K562 (cell line): ENCODE data around the gene EPN3. TPM values are rescaled to one million over a fixed set of nuclear protein-coding genes. Genes with fewer than 3 reads are reported as not detected.

Source experiments
- ATAC-seq: fragments of 200-7000 bp; cut with Tn5 transposase; 3 replicates; pipeline ENCODE4 v1.9.1; 2020; ENCODE audit warnings: moderate library complexity
- BruUV-seq: library from RNA; stranded (reverse); fragments of 400-500 nt; replicated peaks from 2 replicates; lab custom pipeline; 2021; lab: Mats Ljungman, UMichigan
- CTCF ChIA-PET: fragments of 300-600 bp; formaldehyde crosslinking; extraction: SDS; loops from one replicate; lab custom pipeline; 2021; ENCODE audit warnings: low intra/inter-chr PET ratio; lab: Yijun Ruan, JAX
- POLR2A ChIA-PET: fragments of 300-600, 350-650 bp; sonication (Branson Sonifier 250); formaldehyde crosslinking; extraction: SDS; loops from one replicate; lab custom pipeline; 2021; ENCODE audit warnings: antibody characterized with exemption, inconsistent platforms; lab: Yijun Ruan, JAX
- DNase-seq, 4 experiments: peaks; one replicate each; pipeline versions ENCODE4 v3.0.0 to v3.0.0-alpha.2; 2011 to 2018; ENCODE audit warnings: low spot score in 3 of 4, mixed read lengths in 3 of 4; ENCODE audit errors: extremely low read depth in 1 of 4
- FAIRE-seq: peaks from 2 replicates; lab custom pipeline; 2011; peaks lifted over from hg19 to GRCh38; lab: Jason Lieb, UNC
- H2AFZ ChIP-seq: 2 replicates; pipeline ENCODE4 v1.6.0; 2011; ENCODE audit warnings: low read depth, low read length, control low read depth, inconsistent platforms
- H3K27ac ChIP-seq: fragments of 200-600 bp; 3 replicates; pipeline ENCODE4 v1.8.0; 2011; ENCODE audit warnings: low read depth, mild to moderate bottlenecking, control low read depth, inconsistent platforms, low read length, moderate library complexity, mixed read lengths; ENCODE audit errors: extremely low read depth
- H3K27me3 ChIP-seq, 2 experiments: fragments of 300-600 bp in 1 of 2; 2 replicates in 1 of 2; 3 replicates in 1 of 2; pipeline versions ENCODE4 v1.6.0 to v1.8.0; 2011; ENCODE audit warnings: inconsistent platforms in 2 of 2, low read length in 2 of 2, mild to moderate bottlenecking in 1 of 2, mixed read lengths in 1 of 2, moderate library complexity in 1 of 2; ENCODE audit not compliant: control insufficient read depth in 2 of 2, insufficient read depth in 2 of 2
- H3K36me3 ChIP-seq: fragments of 300-600 bp; 3 replicates; pipeline ENCODE4 v1.8.0; 2011; ENCODE audit warnings: mild to moderate bottlenecking, low read length, inconsistent platforms; ENCODE audit not compliant: control insufficient read depth, insufficient read depth
- H3K4me1 ChIP-seq, 2 experiments: fragments of 200-600 bp in 1 of 2; replicated peaks in 1 of 2; 2 replicates in 1 of 2; 3 replicates in 1 of 2; pipeline versions ENCODE4 v1.5.1 to v1.8.0; 2011; ENCODE audit warnings: inconsistent platforms in 2 of 2, low read length in 2 of 2, mild to moderate bottlenecking in 1 of 2, mixed read lengths in 1 of 2, moderate library complexity in 1 of 2; ENCODE audit not compliant: control insufficient read depth in 2 of 2, insufficient read depth in 2 of 2
- H3K4me2 ChIP-seq: 2 replicates; pipeline ENCODE4 v1.6.1; 2011; ENCODE audit warnings: low read length, control low read depth, inconsistent platforms, mixed read lengths; ENCODE audit not compliant: insufficient read depth
- H3K4me3 ChIP-seq: fragments of 200-600 bp; sonication (generic), shearing (Covaris generic); 2 replicates; pipeline ENCODE4 v1.5.1; 2016; ENCODE audit warnings: control low read depth, inconsistent platforms
- H3K79me2 ChIP-seq: fragments of 200-600 bp; 3 replicates; pipeline ENCODE4 v1.8.0; 2011; ENCODE audit warnings: low read length, inconsistent platforms; ENCODE audit not compliant: control insufficient read depth, insufficient read depth
- H3K9ac ChIP-seq, 2 experiments: 2 replicates each; pipeline versions ENCODE4 v1.6.0 to v1.6.1; 2011; ENCODE audit warnings: low read depth in 2 of 2, low read length in 2 of 2, control low read depth in 1 of 2, inconsistent platforms in 1 of 2, mild to moderate bottlenecking in 1 of 2, mixed read lengths in 1 of 2; ENCODE audit not compliant: insufficient read depth in 1 of 2
- H3K9me1 ChIP-seq: one replicate; pipeline ENCODE4 v1.6.0; 2011; ENCODE audit warnings: inconsistent platforms, mild to moderate bottlenecking, low read length, moderate library complexity; ENCODE audit not compliant: control insufficient read depth, insufficient read depth
- H3K9me3 ChIP-seq: replicated peaks from 2 replicates; pipeline ENCODE4 v1.5.1; 2011; ENCODE audit warnings: low read depth, low read length, inconsistent platforms; ENCODE audit not compliant: control insufficient read depth, insufficient read depth
- H4K20me1 ChIP-seq: replicated peaks from 2 replicates; pipeline ENCODE4 v1.6.1; 2011; ENCODE audit warnings: low read length, inconsistent platforms, mixed read lengths; ENCODE audit not compliant: control insufficient read depth, insufficient read depth
- ARID2 ChIP-seq: fragments of 450-650 bp; IDR thresholded peaks from 2 replicates; pipeline ENCODE4 v1.6.1; 2017; ENCODE audit warnings: antibody characterized with exemption, mild to moderate bottlenecking
- ATF2 ChIP-seq: sonication (generic); formaldehyde crosslinking; IDR thresholded peaks from 2 replicates; pipeline ENCODE4 v1.8.1; 2022; ENCODE audit warnings: missing genetic modification reagents
- BRF1 ChIP-seq: IDR thresholded peaks from 3 replicates; pipeline ENCODE4 v1.6.1; 2011; ENCODE audit warnings: borderline replicate concordance, mild to moderate bottlenecking; ENCODE audit not compliant: insufficient read length; ENCODE audit errors: extremely low read depth
- CGGBP1 ChIP-seq: fragments of 250-450 bp; sonication (Bioruptor Pico); IDR thresholded peaks from 2 replicates; pipeline ENCODE4 v1.9.0; 2021; ENCODE audit warnings: mild to moderate bottlenecking
- CHD1 ChIP-seq: fragments of 200-600 bp; sonication (generic); IDR thresholded peaks from one replicate; pipeline ENCODE4 v1.6.1; 2012; ENCODE audit warnings: mild to moderate bottlenecking, moderate library complexity, low read length, inconsistent platforms
- ETS2 ChIP-seq: IDR thresholded peaks from 2 replicates; pipeline ENCODE4 v1.6.1; 2016; ENCODE audit warnings: borderline replicate concordance, missing genetic modification characterization, mild to moderate bottlenecking, moderate library complexity, missing compliant biosample characterization; ENCODE audit not compliant: poor library complexity, severe bottlenecking
- HNRNPUL1 ChIP-seq: fragments of 200-400 bp; formaldehyde crosslinking; IDR thresholded peaks from 2 replicates; pipeline ENCODE4 v1.6.1; 2017; ENCODE audit warnings: low read length
- KLF1 ChIP-seq: fragments of 450-650 bp; IDR thresholded peaks from 2 replicates; pipeline ENCODE4 v1.6.1; 2016; ENCODE audit warnings: missing genetic modification characterization, missing compliant biosample characterization
- ZBTB17 ChIP-seq: fragments of 450-650 bp; formaldehyde crosslinking; IDR thresholded peaks from 2 replicates; pipeline ENCODE4 v1.4.0; 2020; ENCODE audit warnings: mild to moderate bottlenecking
- ZNF512 ChIP-seq: IDR thresholded peaks from 2 replicates; pipeline ENCODE4 v1.6.1; 2016; ENCODE audit warnings: missing genetic modification characterization, missing compliant biosample characterization
- ZNF764 ChIP-seq: fragments of 250-450 bp; sonication (Bioruptor Pico); IDR thresholded peaks from 2 replicates; pipeline ENCODE4 v1.4.0; 2020; ENCODE audit warnings: low read depth, mild to moderate bottlenecking, moderate library complexity
- whole genome bisulfite sequencing: fragments of 100-300 bp; shearing (Covaris generic); methylation state at CpG from one replicate; pipeline ENCODE4 v1.1.6; 2016; ENCODE audit warnings: low coverage, mixed read lengths; ENCODE audit not compliant: insufficient coverage; ENCODE audit errors: missing lambda C conversion rate; 5-methylcytosine and 5-hydroxymethylcytosine counted together
- in situ Hi-C: fragments of 300-500 bp; cut with MboI; formaldehyde crosslinking; loops from 4 replicates; pipeline ENCODE4 v1.15.0; 2018; ENCODE audit warnings: inconsistent platforms, mixed read lengths
- intact Hi-C: fragments of 100-400 bp; cut with micrococcal nuclease; formaldehyde crosslinking; loops from 2 replicates; pipeline ENCODE4 v1.14.2; 2022
- polyA plus RNA-seq, 8 experiments: library from polyadenylated mRNA; depleted of rRNA in 4 of 8; stranded (reverse) in 5 of 8; unstranded in 3 of 8; fragments of >200 nt; fragmentation: Nextera tagmentation in 2 of 8; fragmentation: Illumina TruSeq in 1 of 8; extraction: Ambion mirVana in 2 of 8; extraction: Trizol in 1 of 8; gene quantifications; 2 replicates each; pipeline versions ENCODE4 v1.2.1 to v1.2.3, GENCODE V29; 2011 to 2014; ENCODE audit warnings: inconsistent platforms in 1 of 8, missing spikeins in 1 of 8
- total RNA-seq, 7 experiments: library from RNA; depleted of rRNA in 6 of 7; stranded (reverse); fragments of >200 nt in 6 of 7; fragmentation: Illumina TruSeq in 2 of 7; extraction: Trizol in 2 of 7; gene quantifications; 2 replicates each; pipeline versions ENCODE4 v1.2.1 to v1.2.3, GENCODE V29; 2011 to 2021; ENCODE audit warnings: low replicate concordance in 1 of 7
- TF ChIP-seq, protein P1 (sequence below): fragments of 450-650 bp; formaldehyde crosslinking; IDR thresholded peaks from 2 replicates; pipeline ENCODE4 v1.4.0; 2020; ENCODE audit warnings: mild to moderate bottlenecking, mixed read lengths

The EPN3 gene
- total and polyA plus RNA-seq, 9 of the 15 experiments (the other 6 are each of a cell fraction or from before 2014, with no cell fraction given) = 0.16 TPM; not detected in 8

GRCh38 chr17:50585891-50586290 lies 53.4 kb downstream of the EPN3 start:
- WGBS = 5% methylated on average over 7 of the region's 8 CpGs
- Histone ChIP-seq H3K4me1 (peaks cover 0 to 4% of the 10 kb centered on the region in 2 experiments; a peak in 2 of 5 replicates), H3K4me2 (no peak overlapping the region), H3K36me3 (no peaks in the 10 kb centered on the region), H3K9me1 (no peaks in the 10 kb centered on the region), H3K4me3 (no peak overlapping the region), H3K79me2 (no peaks in the 10 kb centered on the region), H3K9ac (peak overlapping the region in 1 of 2 experiments; percentile 35; a peak in 1 of 4 replicates), H4K20me1 (peaks cover 4% of the 10 kb centered on the region), H3K27me3 (peaks cover 40 to 87% of the 10 kb centered on the region in 2 experiments; a peak in 4 of 5 replicates), H3K27ac (no peak overlapping the region), H2AFZ (no peak overlapping the region), H3K9me3 (no peaks in the 10 kb centered on the region)
- BruUV-seq = no TSS peak
- ATAC-seq (no peak), FAIRE-seq (no peak), DNase-seq (no peak)
- no peak for TF ChIP-seq ZBTB17
- TF ChIP-seq, protein P1, sequence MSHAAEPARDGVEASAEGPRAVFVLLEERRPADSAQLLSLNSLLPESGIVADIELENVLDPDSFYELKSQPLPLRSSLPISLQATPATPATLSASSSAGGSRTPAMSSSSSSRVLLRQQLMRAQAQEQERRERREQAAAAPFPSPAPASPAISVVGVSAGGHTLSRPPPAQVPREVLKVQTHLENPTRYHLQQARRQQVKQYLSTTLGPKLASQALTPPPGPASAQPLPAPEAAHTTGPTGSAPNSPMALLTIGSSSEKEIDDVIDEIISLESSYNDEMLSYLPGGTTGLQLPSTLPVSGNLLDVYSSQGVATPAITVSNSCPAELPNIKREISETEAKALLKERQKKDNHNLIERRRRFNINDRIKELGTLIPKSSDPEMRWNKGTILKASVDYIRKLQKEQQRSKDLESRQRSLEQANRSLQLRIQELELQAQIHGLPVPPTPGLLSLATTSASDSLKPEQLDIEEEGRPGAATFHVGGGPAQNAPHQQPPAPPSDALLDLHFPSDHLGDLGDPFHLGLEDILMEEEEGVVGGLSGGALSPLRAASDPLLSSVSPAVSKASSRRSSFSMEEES (CRISPR knock-in tag) = no peak
- no peak for TF ChIP-seq BRF1
- no peak for TF ChIP-seq HNRNPUL1
- no peak for TF ChIP-seq ATF2 (CRISPR knock-in tag)
- TF ChIP-seq ETS2 (tag) = no peak
- no peak for TF ChIP-seq KLF1
- TF ChIP-seq ZNF512 (tag) = no peak
- TF ChIP-seq CHD1 = no peak
- TF ChIP-seq ARID2 = no peak
- no peak for TF ChIP-seq ZNF764 (CRISPR knock-in tag)
- TF ChIP-seq CGGBP1 (CRISPR knock-in tag) = no peak
- in situ Hi-C loops = no loop called here
- POLR2A ChIA-PET = no interaction called here
- CTCF ChIA-PET = no interaction called here
- intact Hi-C loops = no loop called here
